Activated gamma-delta T cell (primary cell): ENCODE data around the gene CDKN1A.
"Not testable (repeated sequence)": the region's sequence is repeated elsewhere in the genome, so short reads cannot be mapped to it uniquely, and the experiment has no call there.

Experiments used
- DNase-seq: peaks from one replicate; lab custom pipeline; 2025; lab: John Stamatoyannopoulos, UW
- total RNA-seq, 2 donors: gene quantifications; one replicate each; lab custom pipeline; 2026; lab: John Stamatoyannopoulos, UW

The CDKN1A gene
- total RNA-seq = 5.4 to 24.6 reads per million in 2 donors

DNA sequence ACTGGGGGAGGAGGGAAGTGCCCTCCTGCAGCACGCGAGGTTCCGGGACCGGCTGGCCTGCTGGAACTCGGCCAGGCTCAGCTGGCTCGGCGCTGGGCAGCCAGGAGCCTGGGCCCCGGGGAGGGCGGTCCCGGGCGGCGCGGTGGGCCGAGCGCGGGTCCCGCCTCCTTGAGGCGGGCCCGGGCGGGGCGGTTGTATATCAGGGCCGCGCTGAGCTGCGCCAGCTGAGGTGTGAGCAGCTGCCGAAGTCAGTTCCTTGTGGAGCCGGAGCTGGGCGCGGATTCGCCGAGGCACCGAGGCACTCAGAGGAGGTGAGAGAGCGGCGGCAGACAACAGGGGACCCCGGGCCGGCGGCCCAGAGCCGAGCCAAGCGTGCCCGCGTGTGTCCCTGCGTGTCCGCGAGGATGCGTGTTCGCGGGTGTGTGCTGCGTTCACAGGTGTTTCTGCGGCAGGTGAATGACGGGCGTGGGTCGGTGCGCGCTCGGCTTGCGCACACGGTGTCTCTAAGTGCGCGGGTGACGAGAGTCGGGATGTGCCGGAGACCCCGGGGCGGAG lies at the start of gene CDKN1A:
CDKN1A (plus strand) TSS at position 227 of the 555 bp plus-strand sequence. CDS start 5,388 bp downstream, outside the sequence.
- peak; percentile 67 for DNase-seq

DNA sequence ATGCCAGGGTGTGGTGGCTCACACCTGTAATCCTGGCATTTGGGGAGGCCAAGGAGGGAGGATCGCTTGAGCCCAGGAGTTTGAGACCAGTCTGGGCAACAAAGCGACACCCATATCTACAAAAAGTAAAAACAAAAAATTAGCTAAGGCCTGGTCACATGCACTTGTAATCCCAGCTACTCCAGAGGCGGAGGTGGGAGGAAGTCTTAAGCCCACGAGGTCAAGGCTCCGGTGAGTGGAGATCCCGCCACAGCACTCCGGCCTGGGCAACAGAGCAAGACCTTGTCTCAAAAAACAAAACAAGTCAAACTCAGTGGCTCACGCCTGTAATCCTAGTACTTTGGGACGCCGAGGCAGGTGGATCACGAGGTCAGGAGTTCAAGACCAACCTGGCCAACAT lies 48.7 kb upstream of the CDKN1A start:
- DNase-seq = no peak

DNA sequence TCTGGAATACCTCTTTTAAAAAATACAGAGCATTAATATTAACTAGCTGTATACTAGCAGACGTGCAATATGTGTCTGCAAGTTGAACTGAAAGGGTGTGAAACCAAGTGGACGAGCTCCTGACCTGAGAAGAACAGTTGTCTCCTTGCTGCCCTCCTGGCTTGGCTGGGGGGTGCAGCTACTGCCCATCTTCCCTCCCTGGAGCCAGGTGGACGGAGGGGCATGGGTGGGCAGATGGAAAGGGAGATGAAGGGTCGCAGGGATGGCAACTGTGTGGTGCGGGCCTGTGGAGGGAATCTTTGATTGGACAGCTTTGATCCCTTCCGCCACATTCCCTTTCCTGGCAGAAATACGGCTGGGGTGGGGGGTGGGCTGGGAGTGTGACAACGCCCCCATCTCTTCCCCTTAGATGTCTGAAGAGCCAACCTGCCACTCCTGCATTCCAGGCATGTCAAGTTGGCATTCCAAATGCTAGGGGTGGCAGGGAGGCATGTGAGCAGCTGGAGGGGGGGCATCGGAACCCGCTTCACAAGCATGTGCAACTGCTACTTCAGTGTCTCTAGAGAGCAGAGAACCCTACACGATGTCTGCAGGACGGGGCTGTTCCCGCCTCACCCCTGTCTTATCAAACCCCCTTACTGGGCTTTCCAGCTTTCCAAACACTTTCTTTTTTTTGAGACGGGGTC lies 47.0 kb upstream of the CDKN1A start:
- no peak for DNase-seq

DNA sequence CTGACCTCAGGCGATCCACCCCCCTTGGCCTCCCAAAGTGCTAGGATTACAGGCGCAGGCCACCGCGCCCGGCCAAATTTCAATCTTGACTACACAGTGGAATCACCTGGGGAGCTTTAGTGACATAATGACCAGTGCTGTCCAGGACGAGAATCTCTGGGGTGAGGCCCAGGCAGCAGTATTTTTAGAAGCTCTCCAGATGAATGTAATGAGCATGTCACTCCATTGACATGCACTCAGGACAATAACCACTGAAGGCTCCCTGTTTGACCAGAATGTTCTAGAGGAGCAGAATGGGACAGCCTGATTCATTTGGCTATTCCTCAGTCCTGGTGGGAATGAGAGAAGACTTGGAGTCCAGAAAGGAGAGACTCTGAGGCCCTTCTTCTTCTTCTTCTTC lies 45.1 kb upstream of the CDKN1A start:
- DNase-seq = no peak

DNA sequence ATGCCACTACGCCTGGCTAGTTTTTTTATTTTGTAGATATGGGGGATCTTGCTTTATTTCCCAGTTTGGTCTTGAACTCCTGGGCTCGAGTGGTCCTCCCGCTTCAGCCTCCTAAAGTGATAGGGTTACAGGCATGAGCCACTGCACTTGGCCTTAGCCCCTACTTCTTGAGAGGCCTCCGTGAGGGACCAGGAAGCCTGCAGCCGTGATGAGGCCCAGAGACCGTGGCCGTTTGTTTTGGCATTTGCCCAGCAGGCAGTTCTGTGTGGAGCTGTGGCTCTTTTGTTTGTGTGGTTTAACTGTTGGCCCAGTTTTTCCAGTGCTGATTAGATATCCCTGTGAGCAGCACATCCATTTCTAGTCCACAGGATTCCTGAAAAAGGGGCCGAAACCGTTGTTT lies 44.6 kb upstream of the CDKN1A start:
- DNase-seq = no peak

DNA sequence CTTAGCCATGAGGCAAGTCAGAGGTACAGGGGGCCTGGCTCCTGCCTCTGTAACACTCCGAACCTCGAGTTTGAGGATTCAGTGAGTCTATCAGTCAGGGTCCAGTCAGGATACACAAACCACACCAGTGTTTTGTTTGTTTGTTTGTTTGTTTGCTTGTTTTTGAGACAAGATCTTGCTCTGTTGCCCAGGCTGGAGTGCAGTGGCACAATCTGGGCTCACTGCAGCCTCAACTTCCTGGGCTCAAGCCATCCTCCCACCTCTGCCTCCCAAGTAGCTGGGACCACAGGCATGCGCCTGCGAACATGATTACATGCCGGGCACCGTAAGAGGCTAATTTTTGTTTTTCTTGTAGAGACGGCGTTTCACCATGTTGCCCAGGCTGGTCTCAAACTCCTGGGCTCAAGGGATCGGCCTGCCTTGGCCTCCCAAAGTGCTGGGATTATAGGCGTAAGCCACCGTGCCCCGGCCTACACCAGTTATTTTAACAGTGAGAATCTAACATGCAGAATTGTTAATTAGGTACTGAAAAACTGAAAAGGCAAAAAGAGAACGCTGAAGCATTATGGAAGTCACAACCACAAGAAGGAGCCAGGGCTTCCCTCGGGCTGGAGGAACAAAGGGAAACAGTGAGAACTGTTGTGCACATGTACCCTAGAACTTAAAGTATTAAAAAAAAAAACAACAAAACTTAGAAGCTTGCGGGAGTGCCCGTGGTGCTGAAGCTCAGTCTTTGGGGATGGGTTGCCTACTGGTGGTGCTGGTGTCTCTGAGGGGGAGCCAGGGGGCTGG lies 44.0 kb upstream of the CDKN1A start:
- no peak for DNase-seq

DNA sequence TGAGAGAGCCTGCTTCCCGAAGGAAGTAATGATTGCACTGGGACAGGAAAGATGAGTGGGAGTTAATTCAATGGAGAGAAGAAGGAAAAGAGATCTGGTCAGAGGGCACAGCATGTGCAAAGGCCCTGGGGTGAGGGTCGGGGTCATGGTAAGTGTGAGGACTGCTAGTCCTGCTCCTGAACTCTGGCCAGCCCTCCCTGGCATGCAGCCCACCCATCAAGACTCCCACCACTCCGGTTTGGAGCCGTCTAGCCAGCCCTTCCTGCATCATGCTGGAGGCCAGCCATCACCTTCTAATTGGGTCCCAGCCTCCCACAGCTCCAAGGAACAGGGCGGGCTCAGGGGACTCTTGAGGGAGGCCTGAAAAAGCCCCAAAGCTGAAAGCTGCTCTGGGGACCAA lies 42.2 kb upstream of the CDKN1A start:
- no peak for DNase-seq

DNA sequence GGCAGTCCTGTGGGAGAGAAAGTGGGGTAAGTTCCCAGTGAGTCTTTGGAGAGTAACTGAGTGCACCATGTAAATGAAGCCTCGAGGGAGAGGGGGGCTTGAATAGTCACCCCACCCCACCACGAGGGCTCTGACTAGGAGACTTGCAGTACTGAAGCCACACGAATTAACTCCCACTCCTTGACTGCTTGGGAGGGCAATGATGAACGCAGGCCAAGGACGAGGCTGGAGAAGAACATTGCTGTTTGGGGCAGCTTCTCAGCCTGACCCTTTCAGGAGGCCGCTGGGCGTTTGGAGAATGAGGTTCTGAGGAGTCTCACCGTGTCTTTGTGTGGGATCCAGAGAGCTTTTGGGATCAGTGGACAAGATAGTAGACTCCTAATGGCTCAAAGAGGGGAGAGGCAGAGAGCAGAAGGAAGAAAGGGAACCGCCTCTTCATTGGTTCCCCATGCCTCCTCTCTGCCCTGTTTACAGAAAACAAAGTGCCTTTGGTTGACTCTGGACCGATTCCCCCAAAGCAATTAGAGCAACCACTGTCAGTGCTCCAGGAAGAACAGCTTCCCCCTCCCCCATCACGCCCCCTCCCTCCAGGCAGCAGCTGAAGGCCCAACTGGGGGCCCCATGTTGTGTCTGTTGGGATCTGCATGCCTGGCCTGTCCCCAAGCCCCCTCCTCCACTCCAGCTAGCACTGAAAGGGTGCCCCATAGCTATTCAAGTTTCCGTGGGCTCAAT lies 41.7 kb upstream of the CDKN1A start:
- DNase-seq = no peak

DNA sequence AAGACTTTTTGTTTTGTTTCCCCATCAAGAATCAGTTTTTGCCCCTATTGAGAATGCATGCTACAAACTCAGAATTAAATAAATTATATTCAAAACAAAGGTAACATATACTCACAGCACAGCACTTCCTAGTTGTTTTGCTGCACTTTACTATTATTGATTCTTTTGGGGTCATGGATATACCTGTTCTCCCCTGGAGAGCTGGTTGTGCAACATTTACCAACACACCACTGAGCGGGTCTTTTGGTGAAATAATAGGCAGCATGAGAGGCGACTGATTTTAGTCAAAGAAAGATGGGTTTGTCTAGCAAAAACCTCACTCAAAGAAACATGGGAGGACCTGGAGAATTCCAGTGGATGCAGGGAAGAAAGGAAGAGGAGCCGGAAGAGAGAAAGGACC lies 39.9 kb upstream of the CDKN1A start:
- no peak for DNase-seq

DNA sequence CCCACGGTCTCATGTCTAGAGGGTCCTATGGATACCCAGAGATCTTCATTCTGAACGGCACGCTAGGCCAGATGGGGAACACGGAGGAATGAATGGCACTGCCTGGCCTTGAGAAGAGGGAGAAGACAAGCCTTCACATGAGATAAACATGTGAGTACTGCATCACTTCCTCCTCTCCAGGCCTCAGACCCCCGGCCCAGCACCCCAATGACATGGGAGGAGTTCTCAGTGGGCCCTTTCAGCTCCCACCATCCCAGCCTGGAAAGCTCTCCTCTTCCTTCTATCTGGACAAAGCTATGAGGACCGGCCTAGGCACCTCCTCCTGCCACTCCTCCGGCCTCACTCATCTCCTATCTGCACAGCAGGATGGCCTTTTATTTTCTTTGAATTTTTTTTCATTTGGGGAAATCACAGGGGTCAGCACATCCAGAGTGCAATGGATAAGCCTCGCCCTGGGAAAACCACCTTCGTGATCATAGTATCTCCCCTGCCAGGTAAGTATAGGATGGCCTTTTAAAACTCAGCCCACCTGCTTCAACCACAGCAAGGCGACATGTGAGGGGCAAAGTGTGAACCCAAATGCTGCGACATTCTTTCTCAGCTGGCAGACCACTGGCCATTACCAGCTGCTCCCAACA lies 39.2 kb upstream of the CDKN1A start:
- DNase-seq = no peak

DNA sequence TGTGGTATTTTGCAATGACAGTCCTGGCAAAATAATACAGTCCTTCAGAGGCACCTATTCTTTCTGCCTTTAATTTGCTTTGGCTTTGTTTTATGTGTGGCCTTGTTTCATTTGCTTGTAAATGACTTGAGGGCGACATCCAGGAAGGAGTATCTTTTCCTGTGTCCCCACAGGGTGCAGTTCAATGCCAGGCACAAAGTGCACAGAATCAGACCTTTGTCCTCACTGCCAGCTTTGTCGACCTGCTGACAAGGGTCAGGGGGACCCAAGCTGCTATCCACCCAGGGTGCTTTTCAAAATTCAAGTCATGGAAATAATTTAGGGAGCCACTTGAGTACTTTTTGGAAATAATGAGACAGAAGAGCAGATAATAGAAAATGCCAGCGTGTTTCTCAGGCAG lies 37.0 kb upstream of the CDKN1A start:
- DNase-seq = no peak

DNA sequence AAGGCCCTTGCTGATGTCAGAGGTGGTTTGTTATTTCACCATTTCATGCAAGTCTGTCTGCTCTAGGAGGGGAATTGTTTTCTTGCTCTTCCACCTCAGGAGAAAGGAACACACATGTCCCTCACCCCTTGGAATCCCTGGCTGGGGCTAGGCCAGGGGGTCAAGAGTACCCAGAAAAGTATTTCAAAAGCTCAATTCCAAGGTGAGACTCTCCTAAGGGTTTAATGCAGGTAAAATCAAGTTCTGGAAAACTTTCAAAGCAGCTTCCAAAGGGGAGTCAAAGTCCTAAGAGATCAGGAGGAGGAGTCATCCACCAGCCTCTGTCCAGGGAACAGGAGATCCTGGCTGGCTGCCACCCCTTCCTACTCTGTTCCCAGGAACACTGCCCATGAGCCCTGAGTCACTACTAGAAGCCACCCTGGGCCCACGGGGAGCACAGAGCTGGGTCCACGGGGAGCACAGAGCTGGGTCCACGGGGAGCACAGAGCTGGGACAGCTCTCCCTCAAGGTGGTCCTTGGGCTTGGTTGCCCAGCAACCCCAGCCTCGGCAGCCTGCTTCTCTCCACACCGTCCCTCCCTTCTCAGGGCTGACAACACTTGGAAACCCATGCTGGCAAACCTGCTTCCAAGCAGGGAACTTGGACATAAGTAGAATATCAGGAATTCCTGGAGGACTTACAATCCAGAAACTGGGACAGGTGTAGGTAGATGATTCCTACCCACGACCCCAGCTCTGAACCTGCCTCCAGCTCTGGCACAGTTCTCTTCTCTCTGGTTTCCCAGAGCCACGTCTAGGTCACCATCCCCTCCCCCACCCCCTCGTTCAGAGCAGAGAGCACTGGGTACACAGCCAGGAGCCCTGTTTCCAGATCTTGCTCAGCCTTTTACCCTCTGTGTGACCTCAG lies 35.3 kb upstream of the CDKN1A start:
- no peak for DNase-seq

DNA sequence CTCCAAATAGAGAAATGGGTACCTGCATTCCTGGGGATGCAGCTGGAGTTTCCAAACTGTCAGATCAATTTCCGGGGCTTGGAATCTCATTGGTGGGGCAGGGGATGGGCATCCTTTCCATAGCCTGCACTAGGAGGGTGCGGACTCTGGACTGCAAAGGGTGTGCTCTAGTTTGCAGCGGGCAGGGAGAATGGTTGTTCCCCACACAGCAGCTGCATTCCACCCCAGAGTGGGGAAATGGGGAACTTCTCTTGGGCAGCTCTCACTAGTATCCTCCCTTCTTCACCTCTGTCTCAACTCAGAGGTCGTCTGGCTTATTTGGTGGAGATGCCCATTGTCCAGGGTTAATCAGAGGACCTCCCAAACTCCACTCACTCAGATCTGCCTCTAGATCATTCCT lies 34.5 kb upstream of the CDKN1A start:
- DNase-seq = no peak

DNA sequence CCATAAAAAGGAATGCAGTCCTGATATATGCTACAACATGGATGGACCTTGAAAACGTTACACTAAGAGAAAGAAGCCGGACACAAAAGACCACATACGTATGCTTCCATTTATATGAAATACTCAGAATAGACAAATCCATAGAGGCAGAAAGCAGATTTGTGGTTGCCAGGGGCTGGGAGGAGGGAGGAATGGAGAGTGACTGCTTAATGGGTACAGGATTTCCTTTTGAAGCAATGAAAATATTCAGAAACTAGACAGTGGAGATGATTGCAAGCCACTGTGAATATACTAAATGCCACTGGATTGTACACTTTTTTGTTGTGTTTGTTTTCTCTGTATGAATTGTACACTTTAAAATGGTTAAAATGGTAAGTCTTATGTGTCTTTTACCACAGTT lies 29.4 kb upstream of the CDKN1A start:
- no peak for DNase-seq

DNA sequence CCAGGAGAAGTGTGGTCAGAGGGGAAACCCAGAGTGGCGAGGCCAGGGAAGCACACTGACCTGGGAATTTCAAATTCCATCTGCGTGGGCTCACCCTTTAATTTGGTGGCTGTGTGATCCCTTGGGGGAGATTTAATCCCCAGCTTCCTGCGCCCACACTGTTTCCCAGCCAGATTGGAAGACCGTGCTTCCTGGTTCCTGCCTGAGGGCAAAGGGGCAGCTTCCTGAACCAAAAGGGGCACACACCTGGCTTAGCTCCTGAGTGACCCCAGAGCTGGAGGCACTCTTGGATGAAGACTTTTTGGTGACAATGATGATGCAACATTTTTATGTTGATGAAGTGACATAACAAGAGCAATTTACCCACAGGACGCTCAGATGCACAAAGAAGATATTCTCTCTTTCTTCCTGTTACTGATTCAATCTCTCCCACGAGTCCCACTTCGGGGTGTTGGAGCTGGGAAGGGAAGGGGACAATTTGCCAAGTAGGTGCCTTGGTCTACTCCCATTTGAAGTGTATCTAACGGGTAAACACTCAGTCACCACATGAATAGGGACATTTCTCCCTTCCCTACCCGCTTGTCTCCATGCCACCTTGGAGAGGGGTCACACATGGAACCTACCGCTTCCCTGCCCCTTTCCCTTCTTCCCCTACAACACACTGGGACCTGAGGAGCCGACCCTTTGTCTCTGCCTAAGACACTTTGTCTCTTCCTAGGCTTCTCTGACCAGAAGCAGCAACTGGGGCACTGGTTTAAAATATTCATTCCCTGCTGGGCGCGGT lies 28.6 kb upstream of the CDKN1A start:
- no peak for DNase-seq

DNA sequence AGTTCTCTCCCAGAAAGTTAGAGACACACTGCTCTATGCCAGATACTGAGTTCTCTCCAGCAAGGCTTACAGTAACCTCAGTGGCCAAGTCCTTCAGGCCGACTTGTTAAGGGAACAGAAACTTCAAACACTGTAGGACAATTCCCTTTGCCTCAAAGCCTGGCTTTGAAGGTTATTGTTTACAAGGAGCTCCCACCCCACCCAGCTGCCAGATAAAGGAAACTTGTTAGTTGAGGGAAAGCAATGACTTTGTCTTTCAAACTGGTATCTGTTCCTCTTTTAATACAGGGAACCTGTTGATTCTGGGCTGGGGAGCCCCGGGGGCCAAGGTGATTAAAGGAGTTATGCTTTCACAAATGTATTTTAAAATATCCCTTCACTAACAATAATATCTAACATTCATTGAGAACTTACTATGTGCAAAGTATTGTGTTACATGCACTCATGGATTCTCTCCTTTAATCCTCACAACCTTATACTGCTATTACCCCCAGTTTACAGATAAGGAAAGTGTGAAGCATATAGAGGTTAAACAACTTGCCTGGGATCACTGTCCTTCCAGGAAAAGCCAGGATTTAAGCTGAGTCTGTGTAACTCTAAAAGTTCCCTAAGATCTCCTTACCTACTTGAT lies 27.6 kb upstream of the CDKN1A start:
- DNase-seq = no peak

DNA sequence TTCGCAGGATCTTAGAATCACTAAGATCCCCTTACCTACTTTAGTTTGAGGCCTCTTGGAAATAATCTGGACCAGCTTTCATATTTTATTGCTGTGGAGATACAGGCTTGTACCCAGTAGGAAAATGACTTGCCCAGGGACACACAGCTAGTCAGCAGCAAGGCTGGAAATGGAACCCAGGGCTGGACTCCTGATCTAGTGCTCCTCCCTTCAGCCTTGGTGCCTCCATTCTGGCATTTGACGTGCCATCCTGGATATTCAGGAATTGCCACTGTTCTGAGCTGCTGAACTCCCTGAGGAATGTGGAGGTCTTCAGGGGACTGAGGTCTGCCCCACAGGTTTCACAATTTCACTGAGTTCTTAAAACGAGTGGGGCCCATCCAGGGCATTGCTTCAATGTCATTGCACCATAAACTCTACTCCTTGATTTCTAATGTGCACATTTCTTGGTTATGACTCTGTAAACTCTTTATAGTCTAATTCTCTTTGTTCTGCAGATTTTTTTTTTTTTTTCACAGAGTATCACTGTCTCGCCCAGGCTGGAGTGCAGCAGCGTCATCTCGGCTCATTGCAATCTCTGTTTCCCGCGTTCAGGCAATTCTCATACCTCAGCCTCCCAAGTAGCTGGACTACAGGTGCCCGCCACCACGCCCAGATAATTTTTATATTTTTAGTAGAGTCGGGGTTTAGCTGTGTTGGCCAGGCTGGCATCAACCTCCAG lies 26.7 kb upstream of the CDKN1A start:
- no peak for DNase-seq

DNA sequence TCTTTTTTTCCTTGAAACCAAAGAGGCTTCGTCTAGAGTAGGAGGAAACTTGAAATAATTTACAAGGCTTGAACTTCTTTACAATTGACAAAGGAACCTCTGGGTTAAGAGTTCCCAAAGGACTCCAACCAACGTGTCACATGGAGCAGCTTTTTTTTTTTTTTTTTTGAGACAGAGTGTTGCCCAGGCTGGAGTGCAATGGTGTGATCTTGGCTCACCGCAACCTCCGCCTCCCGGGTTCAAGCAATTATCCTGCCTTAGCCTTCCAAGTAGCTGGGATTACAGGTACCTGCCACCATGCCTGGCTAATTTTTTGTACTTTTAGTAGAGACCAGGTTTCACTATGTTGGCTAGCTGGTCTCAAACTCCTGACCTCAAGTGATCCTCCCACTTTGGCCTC lies 24.0 kb upstream of the CDKN1A start:
- DNase-seq = not testable (repeated sequence)
